GM12865 (cell line): ENCODE measurements around the gene MUTYH.

Source experiments
- DNase-seq: peaks from one replicate; pipeline ENCODE4 v3.0.0; 2010; ENCODE audit warnings: low read depth
- H3K4me3 ChIP-seq: 2 replicates; pipeline ENCODE4 v1.5.1; 2011; ENCODE audit warnings: mild to moderate bottlenecking, low read depth, low read length, control low read depth
- CTCF ChIP-seq: IDR thresholded peaks from 2 replicates; pipeline ENCODE4 v1.5.1; 2011; ENCODE audit warnings: low read length, control low read depth, low read depth, inconsistent platforms; ENCODE audit not compliant: insufficient read depth; ENCODE audit errors: missing control alignments

The MUTYH gene

GRCh38 chr1:45380125-45380524 is 39.9 kb upstream of the MUTYH start:
- peak; percentile 28 for DNase-seq
- no peak overlapping the region for H3K4me3 ChIP-seq
- no peak for TF ChIP-seq CTCF

- TF ChIP-seq CTCF: no peak
- no peak for DNase-seq
- no peak overlapping the region for H3K4me3 ChIP-seq
These were observed 39.3 kb upstream of the MUTYH start for GRCh38 chr1:45379524-45379923.

GRCh38 chr1:45378184-45378583 is 37.9 kb upstream of the MUTYH start:
- TF ChIP-seq CTCF: no peak
- no peak overlapping the region for H3K4me3 ChIP-seq
- DNase-seq: no peak

- no peak overlapping the region for H3K4me3 ChIP-seq
- DNase-seq: peak; percentile 30
These were observed 35.2 kb upstream of the MUTYH start for GRCh38 chr1:45375104-45376090.

GRCh38 chr1:45373573-45373972 is 33.3 kb upstream of the MUTYH start:
- no peak overlapping the region for H3K4me3 ChIP-seq
- DNase-seq: no peak
- no peak for TF ChIP-seq CTCF

More at GRCh38 chr1:45375104-45376090, 35.2 kb upstream of the MUTYH start:
- no peak for TF ChIP-seq CTCF

- peak; percentile 69 for DNase-seq
- no peak overlapping the region for H3K4me3 ChIP-seq
- TF ChIP-seq CTCF: no peak
These were observed 30.3 kb upstream of the MUTYH start for GRCh38 chr1:45370575-45370974.
